ENCODE results near the gene CTDSPL. TPM values are rescaled to one million over a fixed set of nuclear protein-coding genes. Genes with fewer than 3 reads are reported as not detected.

CTDSPL gene
- polyA plus RNA-seq, 4 donors, result 11.6 to 26.4 (median 14.5) TPM

DNA sequence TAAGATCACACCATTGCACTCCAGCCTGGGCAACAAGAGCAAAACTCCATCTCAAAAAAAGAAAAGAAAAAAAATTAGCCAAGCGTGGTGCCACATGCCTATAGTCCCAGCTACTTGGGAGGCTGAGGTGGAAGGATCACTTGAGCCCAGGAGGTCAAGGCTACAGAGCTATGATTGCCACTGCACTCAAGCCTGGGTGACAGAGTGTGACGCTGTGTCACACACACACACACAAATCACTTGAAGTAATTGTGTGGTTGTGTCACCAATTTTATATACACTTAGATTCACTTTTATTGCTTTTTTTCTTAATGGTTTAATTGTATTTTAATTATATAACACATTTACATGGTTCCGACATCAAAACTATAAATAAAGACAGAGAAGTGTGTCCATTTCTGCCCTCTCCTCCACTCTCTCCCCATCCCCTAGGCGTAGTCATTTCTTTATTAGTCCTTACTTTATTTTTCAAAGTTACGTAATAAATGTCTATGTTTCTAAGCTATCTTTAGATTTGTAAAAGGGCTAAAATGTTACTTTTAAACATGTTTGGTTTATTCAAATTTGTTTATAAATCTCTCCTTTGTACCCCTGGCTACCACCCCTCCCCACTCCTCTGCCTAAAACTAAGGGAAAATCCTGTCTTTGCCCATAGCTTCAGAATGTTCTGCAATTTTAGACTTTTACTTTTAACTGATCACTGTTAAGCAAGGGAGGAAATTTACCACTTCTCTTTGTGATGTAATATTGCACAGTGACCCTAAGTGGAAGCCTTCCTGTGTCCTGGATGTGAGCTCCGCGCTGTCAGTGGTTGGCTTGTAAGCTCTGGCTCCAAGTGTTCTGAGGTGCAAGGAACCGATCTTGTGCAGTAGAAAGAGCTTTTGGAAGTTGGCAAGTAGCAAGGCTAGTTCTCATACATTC lies 118.1 kb downstream of the CTDSPL start:
- Histone ChIP-seq H3K4me1 (ENCODE audit: control insufficient read depth in 3 of 3, insufficient read depth in 2 of 3, low read depth in 1 of 3, low read length in 2 of 3) (peaks cover 0 to 12% (median 0%) of the 10 kb centered on the region in 3 donors), H3K9me3 (ENCODE audit: control insufficient read depth in 2 of 2, insufficient read depth in 1 of 2, low read depth in 1 of 2, low read length in 1 of 2) (no peaks in the 10 kb centered on the region), H3K27ac (ENCODE audit: low read depth in 1 of 3, low read length in 2 of 3) (no peak overlapping the region), H3K27me3 (ENCODE audit: control insufficient read depth in 3 of 3, insufficient read depth in 3 of 3, low read length in 3 of 3) (no peaks in the 10 kb centered on the region), H3K4me3 (ENCODE audit: low read depth in 1 of 3, low read length in 3 of 3) (no peak overlapping the region), H3K36me3 (ENCODE audit: control insufficient read depth in 3 of 3, insufficient read depth in 2 of 3, low read depth in 1 of 3, low read length in 3 of 3) (peaks cover 0 to 49% (median 0%) of the 10 kb centered on the region in 3 donors)
- FAIRE-seq (no peak), DNase-seq (no peak)
- 86 to 96% (median 88%) methylated on average over 8 of the region's 8 CpGs for WGBS, 3 donors

DNA sequence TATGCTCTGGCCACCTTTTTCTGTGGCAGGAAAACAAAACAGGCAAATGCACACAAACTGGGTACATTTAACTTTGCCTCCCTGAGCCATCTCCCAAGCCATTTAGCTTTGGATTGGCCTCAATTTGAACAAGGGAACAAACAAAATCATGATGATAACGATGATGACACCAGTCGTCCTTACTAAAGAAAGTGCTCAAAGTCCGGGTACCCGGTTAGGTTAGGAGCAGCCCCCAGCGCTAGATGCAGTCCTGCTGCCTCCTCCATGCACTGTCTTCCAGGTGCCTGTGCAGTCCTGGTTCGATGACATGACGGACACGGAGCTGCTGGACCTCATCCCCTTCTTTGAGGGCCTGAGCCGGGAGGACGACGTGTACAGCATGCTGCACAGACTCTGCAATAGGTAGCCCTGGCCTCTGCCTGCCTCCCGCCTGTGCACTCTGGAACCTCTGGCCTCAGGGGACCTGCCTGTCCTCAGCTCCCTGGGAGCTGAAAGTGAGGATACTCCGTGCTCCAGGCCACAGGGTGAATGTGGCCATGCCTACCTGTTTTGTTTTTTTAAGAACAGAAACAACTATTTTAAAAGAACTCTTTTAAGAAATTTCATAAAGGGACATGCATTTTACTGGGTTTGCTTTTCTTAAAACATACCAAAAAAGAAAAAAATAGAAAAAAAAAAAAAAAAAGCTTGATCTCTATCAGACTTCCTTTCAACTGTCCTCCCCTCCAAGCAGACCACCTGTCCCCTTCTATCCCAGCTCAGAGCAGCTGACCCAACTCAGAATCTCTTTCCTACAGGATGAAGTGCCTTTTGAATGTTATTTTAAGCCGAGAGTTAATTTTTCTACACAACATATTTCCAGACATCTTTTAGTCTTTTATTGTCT lies 119.0 kb downstream of the CTDSPL start:
- DNase-seq, result no peak

DNA sequence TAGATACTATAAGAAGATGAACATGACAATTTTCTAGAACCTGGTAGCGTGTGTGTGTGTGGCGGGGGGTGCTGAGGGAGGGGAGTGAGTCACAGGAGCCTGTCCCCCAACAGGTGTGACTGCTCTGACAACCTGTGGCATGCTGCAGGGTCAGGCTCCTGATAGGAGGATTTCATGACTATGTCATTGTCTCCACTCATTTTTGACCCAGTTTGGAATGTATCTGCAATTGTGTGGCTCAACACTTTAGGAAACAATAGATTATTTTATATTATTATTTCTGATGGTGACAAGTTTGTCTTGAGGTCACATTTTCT lies 119.6 kb downstream of the CTDSPL start:
- 80 to 92% (median 89%) methylated on average over 2 of the region's 2 CpGs for WGBS, 3 donors
- H3K36me3 ChIP-seq (ENCODE audit: control insufficient read depth in 3 of 3, insufficient read depth in 2 of 3, low read depth in 1 of 3, low read length in 3 of 3), result peaks cover 0 to 40% (median 0%) of the 10 kb centered on the region in 3 donors
- H3K9me3 ChIP-seq (ENCODE audit: control insufficient read depth in 2 of 2, insufficient read depth in 1 of 2, low read depth in 1 of 2, low read length in 1 of 2), result no peaks in the 10 kb centered on the region
- H3K4me1 ChIP-seq (ENCODE audit: control insufficient read depth in 3 of 3, insufficient read depth in 2 of 3, low read depth in 1 of 3, low read length in 2 of 3), result peaks cover 0 to 22% (median 2%) of the 10 kb centered on the region in 3 donors
- H3K4me3 ChIP-seq (ENCODE audit: low read depth in 1 of 3, low read length in 3 of 3), result no peak overlapping the region
- FAIRE-seq (no peak), DNase-seq (no peak)
- no peaks in the 10 kb centered on the region for H3K27me3 ChIP-seq (ENCODE audit: control insufficient read depth in 3 of 3, insufficient read depth in 3 of 3, low read length in 3 of 3)
- H3K27ac ChIP-seq (ENCODE audit: low read depth in 1 of 3, low read length in 2 of 3), result no peak overlapping the region

More for the DNA sequence above, 119.0 kb downstream of the CTDSPL start:
- H3K27ac ChIP-seq (ENCODE audit: low read depth in 1 of 3, low read length in 2 of 3), result no peak overlapping the region
- H3K4me3 ChIP-seq (ENCODE audit: low read depth in 1 of 3, low read length in 3 of 3), result no peak overlapping the region
- no peak for FAIRE-seq
- peaks cover 0 to 16% (median 0%) of the 10 kb centered on the region in 3 donors for H3K4me1 ChIP-seq (ENCODE audit: control insufficient read depth in 3 of 3, insufficient read depth in 2 of 3, low read depth in 1 of 3, low read length in 2 of 3)
- H3K9me3 ChIP-seq (ENCODE audit: control insufficient read depth in 2 of 2, insufficient read depth in 1 of 2, low read depth in 1 of 2, low read length in 1 of 2), result no peaks in the 10 kb centered on the region
- H3K27me3 ChIP-seq (ENCODE audit: control insufficient read depth in 3 of 3, insufficient read depth in 3 of 3, low read length in 3 of 3), result no peaks in the 10 kb centered on the region
- 85 to 88% (median 87%) methylated on average over 14 of the region's 14 CpGs for WGBS, 3 donors
- peaks cover 0 to 44% (median 0%) of the 10 kb centered on the region in 3 donors for H3K36me3 ChIP-seq (ENCODE audit: control insufficient read depth in 3 of 3, insufficient read depth in 2 of 3, low read depth in 1 of 3, low read length in 3 of 3)

DNA sequence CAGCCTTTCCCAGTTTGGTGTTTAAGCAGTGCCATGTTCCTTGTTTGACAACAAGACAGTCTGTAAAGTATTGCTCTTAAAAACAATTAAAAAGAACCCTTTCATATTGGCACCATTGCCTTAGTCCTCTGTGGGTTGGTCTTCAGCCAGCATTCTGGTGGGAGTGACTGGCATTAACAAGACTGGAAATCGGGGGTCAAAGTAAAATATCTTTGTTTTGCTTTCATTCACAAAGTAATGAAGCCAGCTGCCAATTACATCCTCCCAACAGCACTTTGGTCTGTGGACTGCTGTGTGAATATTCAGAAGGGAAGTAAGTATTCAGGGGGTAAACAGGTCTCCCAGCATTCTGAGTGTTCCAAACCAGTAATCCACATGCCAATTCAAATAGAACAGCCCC lies 120.7 kb downstream of the CTDSPL start:
- no peaks in the 10 kb centered on the region for H3K9me3 ChIP-seq (ENCODE audit: control insufficient read depth in 2 of 2, insufficient read depth in 1 of 2, low read depth in 1 of 2, low read length in 1 of 2)
- H3K4me1 ChIP-seq (ENCODE audit: control insufficient read depth in 3 of 3, insufficient read depth in 2 of 3, low read depth in 1 of 3, low read length in 2 of 3), result peaks cover 0 to 31% (median 3%) of the 10 kb centered on the region in 3 donors
- no peaks in the 10 kb centered on the region for H3K27me3 ChIP-seq (ENCODE audit: control insufficient read depth in 3 of 3, insufficient read depth in 3 of 3, low read length in 3 of 3)
- no peak for DNase-seq
- H3K4me3 ChIP-seq (ENCODE audit: low read depth in 1 of 3, low read length in 3 of 3), result no peak overlapping the region
- H3K36me3 ChIP-seq (ENCODE audit: control insufficient read depth in 3 of 3, insufficient read depth in 2 of 3, low read depth in 1 of 3, low read length in 3 of 3), result peaks cover 0 to 37% (median 0%) of the 10 kb centered on the region in 3 donors
- FAIRE-seq, result no peak
- 12 to 57% (median 41%) methylated on average over 1 of the region's 1 CpG for WGBS, 3 donors
- H3K27ac ChIP-seq (ENCODE audit: low read depth in 1 of 3, low read length in 2 of 3), result no peak overlapping the region

DNA sequence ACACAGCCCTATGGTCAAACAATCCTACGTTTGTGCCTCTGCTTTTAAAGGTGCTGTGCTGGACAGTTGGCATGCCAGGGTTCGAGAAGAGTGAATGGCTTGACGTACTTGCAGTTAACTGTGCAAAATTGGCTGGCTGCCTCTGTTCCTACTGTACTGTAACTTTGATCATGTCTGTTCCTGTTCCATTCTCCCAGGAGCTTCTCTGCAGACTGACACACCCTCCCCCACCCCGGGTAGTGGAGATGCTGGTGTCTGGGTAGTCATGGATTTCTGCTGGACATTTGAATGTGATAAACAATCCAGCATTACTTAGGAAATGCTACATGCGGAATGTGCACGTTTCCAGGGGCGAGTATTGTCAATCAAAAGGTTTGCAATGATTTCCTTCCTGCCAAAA lies 122.4 kb downstream of the CTDSPL start:
- DNase-seq (no peak), FAIRE-seq (no peak)

DNA sequence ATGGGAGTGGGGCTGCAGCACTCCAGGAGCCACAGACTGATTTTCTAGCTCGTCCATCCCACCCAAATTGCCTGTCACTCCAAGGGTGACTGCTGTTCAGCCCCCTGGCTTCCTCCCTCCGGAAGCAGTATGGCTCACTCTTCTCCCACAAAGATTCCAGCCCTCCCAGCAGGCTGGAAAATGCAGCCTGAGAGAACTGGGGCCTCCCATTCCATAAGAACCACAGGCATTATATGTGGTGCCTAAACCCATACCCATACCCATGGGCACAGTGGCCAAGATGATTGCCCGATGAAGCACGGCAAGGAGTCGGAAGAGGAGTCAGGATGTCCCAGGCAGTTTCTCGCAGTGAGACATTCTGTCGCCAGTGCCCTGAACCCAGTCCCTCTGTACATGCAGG lies 122.9 kb downstream of the CTDSPL start:
- no peaks in the 10 kb centered on the region for H3K9me3 ChIP-seq (ENCODE audit: control insufficient read depth in 2 of 2, insufficient read depth in 1 of 2, low read depth in 1 of 2, low read length in 1 of 2)
- peaks cover 0 to 41% (median 0%) of the 10 kb centered on the region in 3 donors for H3K36me3 ChIP-seq (ENCODE audit: control insufficient read depth in 3 of 3, insufficient read depth in 2 of 3, low read depth in 1 of 3, low read length in 3 of 3)
- WGBS, 3 donors, result 85 to 93% (median 90%) methylated on average over 7 of the region's 7 CpGs
- no peak for FAIRE-seq
- no peaks in the 10 kb centered on the region for H3K27me3 ChIP-seq (ENCODE audit: control insufficient read depth in 3 of 3, insufficient read depth in 3 of 3, low read length in 3 of 3)
- H3K27ac ChIP-seq (ENCODE audit: low read depth in 1 of 3, low read length in 2 of 3), result no peak overlapping the region
- DNase-seq, result no peak
- no peak overlapping the region for H3K4me3 ChIP-seq (ENCODE audit: low read depth in 1 of 3, low read length in 3 of 3)
- H3K4me1 ChIP-seq (ENCODE audit: control insufficient read depth in 3 of 3, insufficient read depth in 2 of 3, low read depth in 1 of 3, low read length in 2 of 3), result peaks cover 0 to 51% (median 3%) of the 10 kb centered on the region in 3 donors

More for the DNA sequence above, 122.4 kb downstream of the CTDSPL start:
- H3K4me1 ChIP-seq (ENCODE audit: control insufficient read depth in 3 of 3, insufficient read depth in 2 of 3, low read depth in 1 of 3, low read length in 2 of 3), result peaks cover 0 to 46% (median 3%) of the 10 kb centered on the region in 3 donors
- WGBS, 3 donors, result 70 to 81% (median 74%) methylated on average over 7 of the region's 7 CpGs
- no peak overlapping the region for H3K27ac ChIP-seq (ENCODE audit: low read depth in 1 of 3, low read length in 2 of 3)
- no peaks in the 10 kb centered on the region for H3K27me3 ChIP-seq (ENCODE audit: control insufficient read depth in 3 of 3, insufficient read depth in 3 of 3, low read length in 3 of 3)
- no peaks in the 10 kb centered on the region for H3K9me3 ChIP-seq (ENCODE audit: control insufficient read depth in 2 of 2, insufficient read depth in 1 of 2, low read depth in 1 of 2, low read length in 1 of 2)
- peaks cover 0 to 35% (median 0%) of the 10 kb centered on the region in 3 donors for H3K36me3 ChIP-seq (ENCODE audit: control insufficient read depth in 3 of 3, insufficient read depth in 2 of 3, low read depth in 1 of 3, low read length in 3 of 3)
- no peak overlapping the region for H3K4me3 ChIP-seq (ENCODE audit: low read depth in 1 of 3, low read length in 3 of 3)

DNA sequence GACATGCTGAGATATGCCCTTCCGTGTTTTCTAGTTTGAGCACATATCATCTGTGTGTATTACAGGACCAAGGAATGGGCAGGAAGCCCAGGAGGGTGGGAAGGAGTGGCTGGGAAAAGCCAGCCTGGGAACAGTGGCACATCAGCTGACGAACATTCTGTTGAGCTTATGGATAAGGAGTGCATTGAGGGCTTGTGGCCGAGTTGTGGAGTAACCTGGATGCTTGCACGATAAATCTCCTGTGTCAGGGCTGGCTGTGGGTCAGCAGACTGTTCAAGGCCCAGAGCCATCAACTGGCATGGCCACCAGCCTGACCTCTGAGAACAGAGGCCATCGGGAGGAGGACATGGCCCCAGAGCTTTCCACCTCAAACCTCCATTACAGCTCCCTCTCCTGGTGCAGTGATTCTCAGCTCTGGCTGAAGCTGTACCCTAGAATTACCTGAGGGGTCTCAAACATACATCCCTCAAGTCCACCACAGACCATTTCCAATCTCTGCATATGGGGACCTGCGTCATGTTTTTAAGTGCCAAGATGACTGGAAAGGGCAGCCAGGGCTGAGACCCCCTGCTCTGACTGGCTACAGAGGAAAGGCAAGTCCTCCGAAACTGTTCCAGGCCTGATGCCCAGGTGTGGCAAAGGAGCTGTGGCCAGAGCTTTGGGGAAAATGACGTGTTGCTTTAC lies 124.1 kb downstream of the CTDSPL start:
- peak overlapping the region; percentile 60 to 96 (median 84) for H3K27ac ChIP-seq (ENCODE audit: low read depth in 1 of 3, low read length in 2 of 3)
- FAIRE-seq (no peak), DNase-seq (peak; percentile 60 to 87)
- H3K4me3 ChIP-seq (ENCODE audit: low read depth in 1 of 3, low read length in 3 of 3), result no peak overlapping the region
- peaks cover 0 to 41% (median 0%) of the 10 kb centered on the region in 3 donors for H3K36me3 ChIP-seq (ENCODE audit: control insufficient read depth in 3 of 3, insufficient read depth in 2 of 3, low read depth in 1 of 3, low read length in 3 of 3)
- no peaks in the 10 kb centered on the region for H3K27me3 ChIP-seq (ENCODE audit: control insufficient read depth in 3 of 3, insufficient read depth in 3 of 3, low read length in 3 of 3)
- WGBS, 3 donors, result 40 to 69% (median 53%) methylated on average over 8 of the region's 8 CpGs
- peaks cover 0 to 57% (median 3%) of the 10 kb centered on the region in 3 donors for H3K4me1 ChIP-seq (ENCODE audit: control insufficient read depth in 3 of 3, insufficient read depth in 2 of 3, low read depth in 1 of 3, low read length in 2 of 3)
- H3K9me3 ChIP-seq (ENCODE audit: control insufficient read depth in 2 of 2, insufficient read depth in 1 of 2, low read depth in 1 of 2, low read length in 1 of 2), result no peaks in the 10 kb centered on the region

Measured in small intestine (tissue), 7 donors.